Left ventricle myocardium inferior (tissue), 1 donor: ENCODE measurements around the gene UBR3. TPM values are rescaled to one million over a fixed set of nuclear protein-coding genes. Genes with fewer than 3 reads are reported as not detected.

Experiments used
- DNase-seq: peaks from one replicate; pipeline ENCODE4 v3.0.0-alpha.2; 2020
- H3K27ac ChIP-seq: fragments of 200-600 bp; replicated peaks from 2 replicates; pipeline ENCODE4 v1.8.0; 2021
- H3K27me3 ChIP-seq: fragments of 200-600 bp; 2 replicates; pipeline ENCODE4 v1.8.0; 2021; ENCODE audit warnings: low read depth
- H3K36me3 ChIP-seq: fragments of 200-600 bp; 2 replicates; pipeline ENCODE4 v1.8.0; 2021
- H3K4me1 ChIP-seq: fragments of 200-600 bp; 2 replicates; pipeline ENCODE4 v1.8.0; 2021
- H3K4me3 ChIP-seq: fragments of 200-600 bp; 2 replicates; pipeline ENCODE4 v1.8.0; 2021; ENCODE audit warnings: mild to moderate bottlenecking, moderate library complexity
- H3K9me3 ChIP-seq: fragments of 200-600 bp; replicated peaks from 2 replicates; pipeline ENCODE4 v1.8.0; 2021
- CTCF ChIP-seq: fragments of 200-600 bp; IDR thresholded peaks from 2 replicates; pipeline ENCODE4 v1.8.0; 2021; ENCODE audit warnings: antibody characterized with exemption, mild to moderate bottlenecking, borderline replicate concordance
- intact Hi-C: fragments of 100-400 bp; cut with micrococcal nuclease; formaldehyde crosslinking; loops from one replicate; pipeline ENCODE4 v1.11.0; 2022
- total RNA-seq: library from RNA; stranded (reverse); fragmentation: NEBNext Ultra II Directional; extraction: Animal tissue kit (Norgen Biotek cat#: 25700); gene quantifications from one replicate; pipeline ENCODE4 v1.2.1, GENCODE V29; 2021
- donor health status: DM: no; HTN: yes; CAD: no; lungs with severe emphysema.

The UBR3 gene
- total RNA-seq, 1 donor from 2014 or later, result 99.5 TPM

- TF ChIP-seq CTCF, result no peak
- Histone ChIP-seq H3K27me3 (no peaks in the 10 kb centered on the region), H3K4me1 (peaks cover 44% of the 10 kb centered on the region), H3K36me3 (peaks cover 3% of the 10 kb centered on the region), H3K27ac (no peak overlapping the region), H3K4me3 (no peak overlapping the region), H3K9me3 (peaks cover 11% of the 10 kb centered on the region)
- DNase-seq, result no peak
- intact Hi-C loops, result no loop called here
Observed at GRCh38 chr2:170088776-170089175, 261.5 kb downstream of the UBR3 start.

- Histone ChIP-seq H3K4me1 (peaks cover 41% of the 10 kb centered on the region), H3K4me3 (no peak overlapping the region), H3K27ac (no peak overlapping the region), H3K9me3 (peaks cover 11% of the 10 kb centered on the region), H3K36me3 (no peaks in the 10 kb centered on the region), H3K27me3 (no peaks in the 10 kb centered on the region)
- no peak for TF ChIP-seq CTCF
- DNase-seq, result no peak
- intact Hi-C loops, result no loop called here
Observed at GRCh38 chr2:170090229-170090628, 263.0 kb downstream of the UBR3 start.

- peaks cover 11% of the 10 kb centered on the region for H3K9me3 ChIP-seq
- H3K4me1 ChIP-seq, result peaks cover 29% of the 10 kb centered on the region
- intact Hi-C loops, result no loop called here
- H3K27me3 ChIP-seq, result no peaks in the 10 kb centered on the region
- no peak overlapping the region for H3K27ac ChIP-seq
- DNase-seq, result no peak
- H3K36me3 ChIP-seq, result no peaks in the 10 kb centered on the region
- H3K4me3 ChIP-seq, result no peak overlapping the region
- TF ChIP-seq CTCF, result no peak
Observed at GRCh38 chr2:170091436-170091835, 264.2 kb downstream of the UBR3 start.

- intact Hi-C loops, result no loop called here
- no peak for TF ChIP-seq CTCF
- Histone ChIP-seq H3K36me3 (no peaks in the 10 kb centered on the region), H3K9me3 (peaks cover 21% of the 10 kb centered on the region), H3K27me3 (no peaks in the 10 kb centered on the region), H3K4me1 (peaks cover 18% of the 10 kb centered on the region), H3K27ac (no peak overlapping the region), H3K4me3 (no peak overlapping the region)
- DNase-seq, result no peak
Observed at GRCh38 chr2:170092436-170093060, 265.3 kb downstream of the UBR3 start.

GRCh38 chr2:170095380-170095779 is 268.1 kb downstream of the UBR3 start:
- no peak for TF ChIP-seq CTCF
- H3K27me3 ChIP-seq, result no peaks in the 10 kb centered on the region
- H3K4me3 ChIP-seq, result no peak overlapping the region
- DNase-seq, result no peak
- H3K27ac ChIP-seq, result no peak overlapping the region
- no peaks in the 10 kb centered on the region for H3K4me1 ChIP-seq
- intact Hi-C loops, result no loop called here
- no peaks in the 10 kb centered on the region for H3K36me3 ChIP-seq
- peaks cover 24% of the 10 kb centered on the region for H3K9me3 ChIP-seq
